Stimulated activated CD4-positive, alpha-beta T cell treated with anti-CD3 and anti-CD28 coated beads, TNF-alpha, amount 100 ng/mL, for 4 hours (primary cell): ENCODE measurements around the gene ATP1A3.
"Not testable (repeated sequence)": the region's sequence is repeated elsewhere in the genome, so short reads cannot be mapped to it uniquely, and the experiment has no call there.

Experiments used
- DNase-seq, 3 experiments: peaks; one replicate each; pipeline ENCODE4 v3.0.0-alpha.2; 2020; ENCODE audit warnings: low read depth in 3 of 3

Gene ATP1A3

GRCh38 chr19:42010245-42011126, 16.5 kb upstream of the ATP1A3 start:
- DNase-seq: no peak

DNA sequence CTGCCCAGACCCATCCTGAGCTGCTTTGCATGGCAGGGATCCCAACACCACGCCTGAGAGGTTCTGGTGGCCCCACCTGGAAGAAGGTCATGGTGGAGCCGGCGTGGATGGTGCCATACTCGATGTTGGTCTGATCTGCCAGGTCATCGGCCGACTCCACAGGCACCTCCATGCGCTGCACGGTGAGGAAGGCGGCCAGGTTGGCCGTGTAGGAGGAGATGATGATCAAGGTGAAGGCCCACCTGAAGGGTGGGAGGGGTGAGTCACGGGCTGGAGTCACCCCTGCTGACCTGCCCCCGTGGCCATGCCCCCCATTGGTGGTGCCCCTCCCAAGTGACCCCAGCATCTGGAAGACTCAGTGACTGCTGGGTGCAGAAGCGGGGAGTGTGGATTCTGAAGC, 12.5 kb upstream of the ATP1A3 start:
- DNase-seq: no peak

DNA sequence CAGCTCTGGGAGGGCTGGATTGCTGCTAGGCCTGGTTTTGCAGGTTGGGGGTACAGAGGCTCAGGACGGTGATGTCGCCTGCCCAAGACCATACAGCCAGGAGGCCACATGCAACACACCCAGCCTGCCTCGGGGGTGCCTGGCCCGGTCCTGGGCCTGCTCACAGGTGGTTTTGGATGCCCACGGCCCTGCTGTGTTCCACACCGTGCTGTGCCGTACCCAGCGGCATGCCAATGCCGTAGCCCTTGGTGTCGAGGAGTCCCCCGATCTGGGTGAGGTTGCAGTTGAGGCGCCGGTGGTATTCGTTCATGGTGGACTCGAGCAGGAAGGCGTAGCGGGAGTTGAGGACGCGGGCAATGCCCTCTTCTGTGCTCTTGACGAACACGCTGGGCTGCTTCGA, 11.5 kb upstream of the ATP1A3 start:
- DNase-seq: no peak

GRCh38 chr19:42003506-42004294, 9.7 kb upstream of the ATP1A3 start:
- no peak for DNase-seq

DNA sequence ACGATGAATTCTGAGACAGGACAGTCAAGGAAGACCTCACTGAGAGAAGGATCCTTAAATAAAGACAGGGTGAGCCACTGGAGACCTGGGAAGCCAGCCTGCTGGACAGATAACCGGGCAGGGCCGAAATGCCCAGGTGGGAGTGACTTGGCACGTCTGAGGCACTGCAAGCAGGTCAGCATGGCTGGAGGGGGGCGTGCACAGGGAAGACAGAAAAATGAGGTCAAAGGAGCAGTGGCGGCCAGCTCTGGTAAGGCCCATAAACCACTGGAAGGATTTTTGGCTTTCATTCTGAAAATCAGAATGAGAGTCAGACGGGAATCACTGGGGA, 5.8 kb upstream of the ATP1A3 start:
- DNase-seq: no peak

DNA sequence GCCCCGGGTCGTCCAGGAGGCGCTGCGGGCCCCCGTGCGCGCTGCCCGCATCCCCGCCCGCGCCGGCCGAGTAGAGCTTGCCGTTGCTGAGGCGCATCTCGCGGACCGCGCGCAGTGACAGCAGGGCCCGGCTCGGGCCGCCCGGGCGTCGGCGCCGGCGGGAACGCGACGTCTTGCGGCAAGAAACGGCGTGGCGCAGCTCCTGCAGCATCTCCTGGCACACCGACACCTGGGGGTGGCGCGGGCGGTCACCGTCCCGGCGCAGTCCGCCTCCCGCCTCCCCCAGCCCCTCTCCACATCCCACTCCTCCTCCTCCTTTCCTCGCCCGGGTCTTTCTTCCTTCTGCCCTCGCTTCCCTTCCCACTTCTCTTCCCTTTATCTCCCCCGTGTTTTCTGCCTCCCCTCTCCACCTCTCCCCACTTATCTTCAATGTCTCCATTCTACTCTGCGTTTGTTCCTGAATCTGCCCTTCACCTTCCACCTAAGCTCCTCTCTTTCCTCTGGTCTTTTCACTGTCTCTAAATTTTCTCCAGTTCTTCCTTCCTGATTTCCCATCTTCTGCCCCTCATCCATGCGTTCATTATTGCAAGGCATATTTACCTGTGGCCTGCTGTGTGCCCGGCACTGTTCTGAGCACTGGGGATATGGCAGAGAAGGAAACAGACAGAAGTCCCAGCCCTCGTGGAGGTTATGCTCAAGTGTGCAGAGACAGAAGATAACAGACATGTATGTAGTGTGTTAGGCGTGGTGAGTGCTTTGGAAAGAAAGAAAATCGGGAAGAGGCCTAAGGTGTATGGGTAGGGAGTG, 5.2 kb upstream of the ATP1A3 start:
- no peak for DNase-seq

DNA sequence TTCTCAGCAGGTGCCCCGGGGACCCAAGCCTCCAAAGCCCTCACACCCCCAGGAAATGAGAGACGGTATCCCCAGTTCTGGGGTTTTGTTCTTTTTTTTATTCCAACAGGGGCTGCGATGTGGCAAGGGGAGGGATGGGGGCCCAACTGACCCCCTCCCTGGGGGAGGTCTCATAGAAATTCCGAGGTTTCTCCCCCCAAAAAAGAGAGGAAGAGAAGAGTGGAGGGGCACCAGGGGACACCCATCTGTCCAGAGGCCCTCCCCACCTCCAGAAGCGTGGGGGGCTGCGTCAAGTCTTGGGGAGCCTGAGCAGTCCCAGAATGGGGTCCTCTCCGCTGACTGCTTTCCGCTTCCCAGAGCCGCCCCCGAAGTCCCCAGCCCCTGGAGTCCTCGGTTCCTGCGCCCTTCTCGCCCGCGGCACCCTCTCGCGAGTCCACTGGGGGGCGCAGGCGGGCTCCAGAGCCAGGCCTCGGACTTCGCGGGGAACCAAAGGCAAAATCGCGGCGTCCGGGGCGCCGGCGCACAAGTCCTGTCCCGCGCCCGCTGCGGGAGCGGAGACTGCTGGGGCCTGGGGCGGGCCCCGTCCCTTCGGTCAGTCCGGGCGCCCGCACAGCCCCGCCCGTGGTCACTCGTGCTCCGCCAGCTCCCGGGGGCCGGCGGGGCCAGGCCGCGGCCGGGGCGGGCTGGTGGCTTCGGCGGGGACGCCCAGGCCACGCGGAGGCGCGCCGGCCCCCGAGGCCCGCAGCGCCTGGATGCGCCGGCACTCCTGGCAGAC, 4.4 kb upstream of the ATP1A3 start:
- DNase-seq: peak in 1 of 3 experiments; percentile 21

GRCh38 chr19:41997851-41998229, 3.8 kb upstream of the ATP1A3 start:
- no peak for DNase-seq

DNA sequence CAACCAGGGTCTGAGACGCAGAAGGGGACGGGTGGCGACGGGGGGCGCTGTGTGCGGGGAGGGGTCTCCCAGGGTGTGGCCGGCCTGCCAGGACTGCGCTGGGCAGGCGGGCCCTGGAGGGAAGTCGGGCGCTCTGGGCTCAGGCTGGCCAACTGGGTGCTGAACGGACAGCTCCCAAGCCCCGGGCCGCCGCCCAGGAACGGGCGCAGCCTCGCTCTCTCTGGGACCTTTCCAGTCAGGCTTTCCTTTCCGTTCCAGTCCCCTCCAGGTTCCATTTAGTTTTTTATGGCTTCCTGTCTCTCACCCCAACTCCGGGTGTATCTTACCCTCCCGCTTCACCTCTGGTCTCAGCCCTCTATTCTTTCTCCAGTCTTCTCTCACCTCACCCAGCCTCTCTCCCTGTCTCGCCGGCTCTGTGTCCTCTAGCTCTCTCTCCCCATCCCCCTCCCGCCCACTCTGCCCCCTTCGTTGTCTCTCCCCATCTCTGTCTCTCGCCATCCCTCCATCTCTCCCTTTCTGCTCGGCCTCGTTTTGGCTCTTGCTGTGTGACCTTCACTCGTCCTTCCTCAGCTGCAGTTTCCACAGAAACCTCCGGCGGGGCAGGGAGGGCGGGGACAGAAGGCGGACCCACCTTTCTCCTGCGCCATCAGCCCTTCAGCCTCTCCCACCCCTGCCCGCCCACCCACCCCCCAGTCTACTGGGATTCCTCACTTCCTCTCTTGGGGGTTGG, 3.3 kb upstream of the ATP1A3 start:
- no peak for DNase-seq

DNA sequence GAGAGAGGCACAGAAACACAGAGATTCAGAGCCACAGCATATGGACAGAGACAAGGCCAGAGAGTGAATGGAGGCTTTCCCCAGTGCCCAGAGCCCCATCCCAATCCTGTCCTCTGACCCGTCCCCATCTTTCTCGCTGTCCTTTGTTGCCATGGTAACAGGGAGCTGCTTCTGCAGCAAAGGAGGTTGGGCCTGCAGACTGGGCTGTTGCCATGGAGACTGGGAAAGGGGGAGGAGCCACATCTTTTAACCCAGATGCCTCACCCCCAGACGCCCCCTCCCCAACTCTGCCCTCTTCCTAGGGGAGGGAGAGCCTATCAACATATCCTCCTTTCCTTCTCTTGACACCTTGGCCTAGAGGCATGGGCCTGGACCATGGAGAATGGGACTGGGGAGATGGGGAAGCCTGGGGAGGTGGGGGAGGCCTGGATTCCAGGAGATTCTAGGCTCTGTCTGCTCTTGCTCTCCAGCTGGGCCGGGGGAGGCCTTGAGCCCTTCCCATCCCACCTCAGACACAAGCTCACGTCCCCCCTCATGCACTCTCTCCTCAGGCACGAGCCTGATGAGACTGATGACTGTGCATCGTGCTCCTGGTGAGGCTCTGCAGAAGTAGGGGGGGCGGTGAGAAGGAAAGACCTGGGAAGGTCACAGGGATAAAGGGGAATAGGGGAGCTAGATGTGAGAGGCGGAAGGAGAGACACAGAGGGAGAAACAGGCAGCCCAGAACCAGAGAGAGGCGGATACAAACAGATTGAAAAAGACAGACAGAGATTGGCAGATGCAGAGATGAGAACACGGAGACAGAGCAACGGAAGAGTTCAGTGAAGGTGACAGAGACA, 2.1 kb upstream of the ATP1A3 start:
- DNase-seq: no peak

DNA sequence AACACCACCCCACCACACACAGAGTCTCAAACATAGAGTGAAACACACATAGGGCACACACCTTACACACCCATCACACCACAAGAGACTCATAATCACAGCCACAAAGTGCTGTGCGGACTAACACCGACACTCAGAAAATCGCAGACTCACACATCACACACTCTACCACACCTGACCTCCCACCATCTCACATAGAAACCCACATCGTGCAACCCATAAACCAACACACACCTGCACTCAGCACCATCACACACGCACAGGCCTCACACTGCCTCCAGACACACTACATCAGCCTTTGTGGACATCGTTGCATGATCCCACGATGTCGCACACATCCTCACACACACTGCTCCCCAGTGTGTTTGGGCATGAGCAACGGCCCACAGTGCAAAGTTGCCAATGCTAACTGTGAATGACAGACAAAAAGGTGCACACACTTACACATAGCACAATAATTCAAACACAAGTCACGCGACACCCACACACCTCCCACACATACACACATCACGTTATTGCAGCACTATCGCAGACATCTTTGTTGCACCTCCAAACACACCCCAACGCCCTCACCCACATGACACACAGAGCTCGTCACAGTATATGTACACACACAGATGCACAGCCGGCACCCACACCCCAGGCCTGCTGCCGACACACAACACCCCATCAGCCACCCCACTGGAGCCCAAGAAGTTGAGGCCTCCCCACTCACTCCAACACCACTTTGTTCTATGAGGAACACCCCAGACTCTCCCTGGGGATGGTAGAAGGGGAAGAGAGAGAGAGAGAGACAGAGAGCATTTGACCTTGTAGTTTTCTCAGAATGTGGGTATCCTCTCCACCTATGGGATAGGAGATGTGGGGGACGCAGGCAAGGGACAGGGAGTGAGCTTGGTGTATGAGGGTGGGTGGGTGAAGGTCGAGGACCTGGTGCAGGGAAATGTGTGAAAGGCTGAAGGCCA, 1.2 kb upstream of the ATP1A3 start:
- no peak for DNase-seq

- DNase-seq: peak in 1 of 3 experiments; percentile 22
Observed at GRCh38 chr19:41994521-41994971, 516 bp upstream of the ATP1A3 start.

GRCh38 chr19:41991925-41992569, 2.0 kb downstream of the ATP1A3 start:
- DNase-seq: not testable (repeated sequence)

DNA sequence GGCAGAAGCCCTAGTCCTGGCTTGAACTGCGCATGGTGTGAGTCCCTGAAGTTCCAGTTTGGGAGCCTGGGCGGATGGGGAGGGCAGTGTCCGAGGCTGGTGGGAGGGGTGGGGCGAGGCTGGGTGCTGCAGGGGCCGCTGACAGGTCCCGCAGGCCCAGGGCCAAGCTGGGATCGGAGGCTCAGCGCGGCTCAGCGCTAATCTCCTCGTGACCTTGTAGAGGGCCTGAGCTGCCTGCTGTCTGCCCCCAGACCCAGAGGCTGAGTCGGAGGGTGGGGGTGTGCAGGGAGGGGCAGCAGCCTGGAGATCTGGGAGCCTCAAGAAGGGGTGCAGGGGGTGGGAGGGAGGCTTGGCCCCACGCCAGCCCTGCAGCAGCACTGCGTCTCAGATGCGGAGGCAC, 3.0 kb downstream of the ATP1A3 start:
- no peak for DNase-seq

DNA sequence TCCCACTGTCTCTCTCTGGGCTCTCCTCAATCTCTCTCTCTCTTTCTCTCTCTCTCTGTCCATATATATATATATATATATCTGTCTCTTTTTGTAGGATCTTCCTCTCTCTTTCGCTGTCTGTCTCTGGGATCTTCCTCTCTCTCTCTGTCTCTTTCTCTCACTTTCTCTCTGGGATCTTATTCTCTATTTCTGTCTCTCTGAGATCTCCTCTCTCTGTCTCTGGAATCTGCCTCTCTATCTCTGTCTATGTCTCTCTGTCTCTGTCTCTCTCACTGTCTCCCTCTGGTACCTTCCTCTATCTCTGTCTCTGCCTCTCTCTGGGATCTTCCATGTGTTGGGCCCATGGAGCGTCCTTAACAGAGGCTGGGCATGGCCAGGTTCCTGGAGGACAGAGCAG, 3.4 kb downstream of the ATP1A3 start:
- DNase-seq: no peak

- no peak for DNase-seq
Observed at GRCh38 chr19:41990028-41990427, 4.0 kb downstream of the ATP1A3 start.

- no peak for DNase-seq
Observed at GRCh38 chr19:41988947-41989346, 5.1 kb downstream of the ATP1A3 start.
